Activated naive CD8-positive, alpha-beta T cell treated with anti-CD3 and anti-CD28 coated beads, Interleukin-2, amount 50 U/mL, for 24 hours (primary cell): ENCODE measurements around the gene LRP1B.
"Not testable (repeated sequence)": the region's sequence is repeated elsewhere in the genome, so short reads cannot be mapped to it uniquely, and the experiment has no call there.

Source experiments
- ATAC-seq: fragments of 150-1000 bp; cut with Tn5 transposase; one replicate; pipeline ENCODE4 v1.10.0; 2021
- DNase-seq: peaks from one replicate; pipeline ENCODE4 v3.0.0; 2021
- H3K27ac Mint-ChIP-seq: one replicate; pipeline ENCODE4 v1.8.0; 2021; ENCODE audit warnings: mild to moderate bottlenecking, mixed read lengths
- H3K27me3 Mint-ChIP-seq: one replicate; pipeline ENCODE4 v1.8.0; 2021; ENCODE audit warnings: mixed read lengths
- H3K36me3 Mint-ChIP-seq: one replicate; pipeline ENCODE4 v1.8.0; 2021; ENCODE audit warnings: low read depth, mixed read lengths
- H3K4me1 Mint-ChIP-seq: one replicate; pipeline ENCODE4 v1.8.0; 2021; ENCODE audit warnings: mixed read lengths
- H3K4me3 Mint-ChIP-seq: one replicate; pipeline ENCODE4 v1.8.0; 2021; ENCODE audit warnings: mild to moderate bottlenecking, moderate library complexity, mixed read lengths
- H3K9me3 Mint-ChIP-seq: one replicate; pipeline ENCODE4 v1.8.0; 2021; ENCODE audit warnings: mixed read lengths

LRP1B gene

DNA sequence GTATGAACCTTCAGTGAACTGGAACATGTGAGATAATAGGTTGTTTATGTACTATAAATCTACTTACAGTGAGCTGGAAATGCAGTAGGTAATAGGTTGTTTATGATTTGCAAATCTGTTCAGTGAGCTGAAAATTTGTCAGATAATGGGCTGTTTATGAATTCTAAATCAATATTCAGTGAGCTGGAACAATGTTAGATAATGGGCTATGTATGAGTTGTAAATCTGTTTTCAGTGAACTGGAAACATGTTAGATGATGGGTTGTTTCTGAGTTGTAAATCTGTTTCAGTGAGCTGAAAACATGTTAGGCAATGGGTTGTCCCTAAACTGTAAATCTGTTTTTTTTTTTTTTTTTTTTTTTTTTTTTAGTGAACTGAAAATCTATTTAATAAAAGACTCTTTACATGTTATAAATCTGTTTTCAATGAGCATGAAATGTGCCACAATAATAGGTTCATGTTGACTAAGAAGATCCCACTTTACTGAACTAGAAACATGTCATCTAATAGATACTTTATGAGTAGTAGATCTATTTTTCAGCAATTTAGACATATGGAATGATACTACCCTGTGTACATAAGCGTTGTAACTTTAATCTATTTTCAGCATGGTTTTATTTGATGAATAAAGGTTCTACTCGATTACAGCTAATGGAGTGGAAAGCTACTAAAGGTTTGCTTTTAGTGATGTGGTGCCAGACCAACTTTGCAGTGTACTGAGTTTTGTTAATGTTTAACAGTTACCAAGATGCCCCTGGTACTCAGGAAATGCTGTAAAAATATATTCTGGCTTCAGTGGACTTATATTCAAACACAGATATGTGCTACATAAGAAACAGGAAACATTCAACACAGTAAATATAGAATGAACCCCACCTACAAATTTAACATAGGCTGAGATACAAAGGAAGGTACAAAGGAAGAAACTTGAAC lies 1471.8 kb downstream of the LRP1B start:
- DNase-seq, result no peak
- no peak for ATAC-seq
- Mint-ChIP-seq H3K4me3 (no peak overlapping the region), H3K27me3 (no peaks in the 10 kb centered on the region), H3K4me1 (no peaks in the 10 kb centered on the region), H3K9me3 (no peaks in the 10 kb centered on the region), H3K36me3 (no peaks in the 10 kb centered on the region), H3K27ac (no peak overlapping the region)

DNA sequence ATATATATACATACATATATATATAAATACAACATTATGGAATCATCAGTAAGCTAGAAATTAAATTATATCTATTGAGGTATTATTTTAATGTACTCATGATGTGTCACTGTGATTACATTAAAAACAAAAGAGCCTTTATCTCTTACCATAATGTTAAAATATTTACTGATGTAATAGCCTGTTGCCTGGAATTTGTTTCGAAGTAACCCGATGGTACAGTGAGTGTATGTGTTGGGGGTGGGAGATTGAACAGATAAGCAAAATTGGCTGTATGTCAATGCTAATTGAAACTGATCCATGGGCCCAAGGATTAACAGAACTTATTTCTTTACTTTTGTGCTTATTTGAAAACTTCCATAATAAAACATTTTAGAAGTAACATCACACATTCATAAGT lies 1473.2 kb downstream of the LRP1B start:
- no peak for DNase-seq
- Mint-ChIP-seq H3K27ac (no peak overlapping the region), H3K4me1 (no peaks in the 10 kb centered on the region), H3K9me3 (peaks cover 4% of the 10 kb centered on the region), H3K36me3 (no peaks in the 10 kb centered on the region), H3K27me3 (no peaks in the 10 kb centered on the region), H3K4me3 (no peak overlapping the region)
- no peak for ATAC-seq

DNA sequence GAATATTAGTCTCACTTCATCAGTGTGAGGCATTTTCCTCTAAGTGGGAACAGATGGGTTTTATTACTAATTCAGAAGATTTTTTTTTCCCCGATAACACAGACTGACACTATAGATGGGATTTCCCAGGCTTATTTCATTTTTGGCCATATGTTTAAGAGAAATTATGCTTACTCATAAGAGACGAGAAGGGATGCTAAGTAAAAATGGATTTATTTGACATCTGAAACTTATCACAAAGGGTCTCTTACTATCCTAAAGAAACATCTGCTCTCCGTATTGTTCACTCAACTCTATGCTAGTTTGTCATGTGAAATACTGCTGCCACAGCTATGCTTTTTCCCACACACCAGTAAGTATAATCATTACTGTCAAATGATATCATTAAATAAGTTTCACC lies 1476.3 kb downstream of the LRP1B start:
- H3K27ac Mint-ChIP-seq, result no peak overlapping the region
- ATAC-seq (no peak), DNase-seq (no peak)
- H3K9me3 Mint-ChIP-seq, result peaks cover 5% of the 10 kb centered on the region
- no peaks in the 10 kb centered on the region for H3K36me3 Mint-ChIP-seq
- H3K4me3 Mint-ChIP-seq, result no peak overlapping the region
- no peaks in the 10 kb centered on the region for H3K27me3 Mint-ChIP-seq
- no peaks in the 10 kb centered on the region for H3K4me1 Mint-ChIP-seq

DNA sequence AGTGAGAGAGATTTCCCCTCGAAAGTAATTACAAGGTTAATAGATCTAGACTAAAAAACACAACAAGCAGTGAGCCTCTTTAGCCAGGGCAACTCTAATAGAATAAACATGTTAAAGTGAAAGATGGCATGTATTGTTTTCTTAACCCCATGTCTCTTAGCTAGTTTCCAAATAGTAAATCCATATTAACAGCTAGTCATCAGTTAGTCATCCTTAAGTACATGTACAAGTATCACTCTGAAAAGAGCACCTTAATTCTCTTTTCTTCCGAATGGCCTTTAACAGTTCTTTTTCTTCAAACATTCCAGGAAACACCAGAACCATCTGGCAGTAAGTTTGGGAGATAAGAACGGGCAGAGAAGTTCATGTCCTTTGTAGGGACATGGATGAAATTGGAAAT lies 1480.0 kb downstream of the LRP1B start:
- no peaks in the 10 kb centered on the region for H3K4me1 Mint-ChIP-seq
- no peaks in the 10 kb centered on the region for H3K36me3 Mint-ChIP-seq
- no peak for DNase-seq
- ATAC-seq, result no peak
- no peaks in the 10 kb centered on the region for H3K27me3 Mint-ChIP-seq
- H3K4me3 Mint-ChIP-seq, result no peak overlapping the region
- H3K9me3 Mint-ChIP-seq, result peaks cover 8% of the 10 kb centered on the region
- no peak overlapping the region for H3K27ac Mint-ChIP-seq

DNA sequence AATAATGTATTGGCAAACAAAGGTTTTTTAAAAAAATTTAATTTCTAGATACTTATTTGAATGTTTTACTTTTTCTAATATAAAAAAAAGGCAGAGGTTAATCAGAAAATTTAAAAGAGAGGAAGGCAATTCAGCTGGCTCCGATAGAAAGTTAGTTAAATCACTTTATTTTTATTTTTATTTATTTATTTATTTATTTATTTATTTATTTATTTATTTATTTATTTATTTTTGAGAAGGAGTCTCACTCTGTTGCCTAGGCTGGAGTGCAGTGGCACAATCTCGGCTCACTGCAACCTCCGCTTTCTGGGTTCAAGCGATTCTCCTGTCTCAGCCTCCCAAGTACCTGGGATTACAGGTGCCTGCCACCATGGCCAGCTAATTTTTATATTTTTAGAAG lies 1480.7 kb downstream of the LRP1B start:
- H3K27ac Mint-ChIP-seq, H3K27me3 Mint-ChIP-seq, ATAC-seq, H3K4me1 Mint-ChIP-seq, H3K36me3 Mint-ChIP-seq, DNase-seq, H3K9me3 Mint-ChIP-seq, H3K4me3 Mint-ChIP-seq: not testable (repeated sequence)

DNA sequence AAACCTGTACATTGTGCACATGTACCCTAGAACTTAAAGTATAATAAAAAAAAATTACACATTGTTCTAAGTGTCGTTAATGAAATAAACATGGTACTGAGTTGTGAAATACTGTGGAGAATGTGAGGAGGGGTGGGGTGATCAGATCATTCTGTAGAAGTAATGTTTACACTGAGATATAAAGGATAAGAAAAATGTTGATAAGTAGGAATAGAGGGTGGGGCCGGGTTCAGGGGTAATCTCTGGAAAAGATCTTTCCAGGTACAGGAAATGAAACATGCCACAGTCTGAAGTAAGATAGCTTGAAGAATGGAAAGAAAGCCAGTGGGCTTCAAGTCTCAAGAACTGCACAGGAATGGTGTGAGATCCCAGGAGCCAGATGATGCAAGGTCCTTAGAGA lies 1482.4 kb downstream of the LRP1B start:
- ATAC-seq, result no peak
- H3K27me3 Mint-ChIP-seq, result no peaks in the 10 kb centered on the region
- H3K36me3 Mint-ChIP-seq, result no peaks in the 10 kb centered on the region

DNA sequence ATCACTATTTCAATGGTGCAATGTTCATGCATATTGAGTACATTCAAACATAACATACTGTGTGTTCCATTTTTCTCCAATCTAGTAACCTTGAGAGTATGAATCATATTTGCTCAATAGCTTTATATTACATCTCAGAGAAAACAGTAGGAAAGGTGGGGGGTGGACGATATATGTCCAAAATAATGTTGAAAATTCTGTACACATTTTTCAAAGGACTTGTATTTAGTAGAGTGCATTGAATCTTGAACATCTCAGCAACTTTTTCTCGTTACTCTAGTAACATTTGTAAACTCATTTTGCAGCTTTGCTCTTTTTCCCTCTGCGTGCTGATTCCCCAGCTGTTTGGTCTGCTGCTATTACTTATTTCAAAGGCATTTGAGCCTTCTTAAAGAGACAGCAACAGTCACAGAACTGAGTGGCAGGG lies 1487.0 kb downstream of the LRP1B start:
- ATAC-seq (no peak), DNase-seq (no peak)
- no peak overlapping the region for H3K27ac Mint-ChIP-seq
- H3K4me3 Mint-ChIP-seq, result no peak overlapping the region
- no peaks in the 10 kb centered on the region for H3K4me1 Mint-ChIP-seq
- peaks cover 6% of the 10 kb centered on the region for H3K9me3 Mint-ChIP-seq
- H3K27me3 Mint-ChIP-seq, result no peaks in the 10 kb centered on the region
- no peaks in the 10 kb centered on the region for H3K36me3 Mint-ChIP-seq

More for the DNA sequence above, 1482.4 kb downstream of the LRP1B start:
- no peak overlapping the region for H3K4me3 Mint-ChIP-seq
- H3K27ac Mint-ChIP-seq, result no peak overlapping the region
- no peak for DNase-seq
- H3K4me1 Mint-ChIP-seq, result no peaks in the 10 kb centered on the region
- peaks cover 8% of the 10 kb centered on the region for H3K9me3 Mint-ChIP-seq

DNA sequence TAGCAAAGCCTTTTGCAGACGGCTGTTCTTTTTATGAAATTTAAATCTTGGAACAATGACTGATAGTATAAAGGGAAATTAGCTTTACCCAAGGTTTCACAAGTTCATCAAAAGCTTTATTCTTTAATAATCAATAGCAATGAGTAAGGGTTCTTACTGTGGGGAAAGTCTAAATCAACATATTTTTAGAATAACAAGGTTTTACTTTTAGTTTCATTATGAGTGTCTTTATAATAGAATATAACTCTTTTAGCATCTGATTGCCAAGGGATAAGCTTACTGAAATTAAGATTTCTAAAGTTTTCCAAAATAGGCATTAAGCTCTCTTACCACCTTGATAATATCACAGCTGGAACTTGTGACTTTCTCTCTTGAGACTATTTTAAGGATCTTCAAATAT lies 1489.7 kb downstream of the LRP1B start:
- Mint-ChIP-seq H3K4me3 (no peak overlapping the region), H3K4me1 (no peaks in the 10 kb centered on the region), H3K36me3 (no peaks in the 10 kb centered on the region), H3K27me3 (no peaks in the 10 kb centered on the region), H3K27ac (no peak overlapping the region), H3K9me3 (peaks cover 6% of the 10 kb centered on the region)
- ATAC-seq (no peak), DNase-seq (no peak)

DNA sequence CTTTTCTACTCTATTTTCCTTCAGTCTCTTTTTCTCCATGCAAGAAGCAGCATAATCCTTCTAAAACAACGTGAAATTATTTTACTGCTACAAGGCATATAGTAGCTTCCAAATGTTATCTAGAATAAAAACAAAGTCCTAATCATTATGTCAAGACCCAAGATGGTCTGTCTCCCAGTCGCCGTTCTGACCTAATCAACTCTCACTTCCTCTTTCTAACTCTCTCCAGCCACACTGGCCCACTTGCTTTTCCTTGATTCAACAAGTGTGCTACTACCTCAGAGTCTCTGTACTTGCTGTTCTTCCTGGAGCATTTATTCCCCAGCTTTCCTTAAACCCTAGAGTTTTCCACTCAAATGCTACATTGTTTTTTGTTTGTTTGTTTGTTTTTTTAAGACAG lies 1491.2 kb downstream of the LRP1B start:
- Mint-ChIP-seq H3K27me3 (no peaks in the 10 kb centered on the region), H3K27ac (no peak overlapping the region), H3K36me3 (no peaks in the 10 kb centered on the region), H3K9me3 (peaks cover 6% of the 10 kb centered on the region), H3K4me3 (no peak overlapping the region), H3K4me1 (no peaks in the 10 kb centered on the region)
- DNase-seq (no peak), ATAC-seq (no peak)

DNA sequence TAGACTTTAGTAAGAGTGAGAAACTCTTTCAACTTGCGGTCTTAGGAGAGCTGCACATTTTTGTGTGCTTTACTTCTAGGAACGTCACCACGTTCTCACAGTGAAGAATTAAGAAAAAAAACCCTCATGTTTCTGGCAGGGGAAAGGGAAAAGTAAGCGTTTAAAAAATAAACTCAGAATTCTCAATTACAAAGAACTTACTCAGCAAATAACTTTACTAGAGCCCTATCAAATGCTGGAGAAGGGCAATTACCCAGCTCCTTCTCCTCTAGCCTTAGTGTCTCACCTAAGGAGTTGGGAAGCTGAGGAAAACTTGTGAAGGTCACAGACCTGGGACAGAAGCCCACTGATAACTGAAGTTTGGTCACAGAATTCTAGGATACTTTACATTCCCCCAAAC lies 1500.3 kb downstream of the LRP1B start:
- H3K27ac Mint-ChIP-seq, result no peak overlapping the region
- no peak for DNase-seq
- no peaks in the 10 kb centered on the region for H3K36me3 Mint-ChIP-seq
- no peak for ATAC-seq
- H3K4me3 Mint-ChIP-seq, result no peak overlapping the region
- H3K27me3 Mint-ChIP-seq, result no peaks in the 10 kb centered on the region
- no peaks in the 10 kb centered on the region for H3K4me1 Mint-ChIP-seq
- H3K9me3 Mint-ChIP-seq, result peaks cover 17% of the 10 kb centered on the region

DNA sequence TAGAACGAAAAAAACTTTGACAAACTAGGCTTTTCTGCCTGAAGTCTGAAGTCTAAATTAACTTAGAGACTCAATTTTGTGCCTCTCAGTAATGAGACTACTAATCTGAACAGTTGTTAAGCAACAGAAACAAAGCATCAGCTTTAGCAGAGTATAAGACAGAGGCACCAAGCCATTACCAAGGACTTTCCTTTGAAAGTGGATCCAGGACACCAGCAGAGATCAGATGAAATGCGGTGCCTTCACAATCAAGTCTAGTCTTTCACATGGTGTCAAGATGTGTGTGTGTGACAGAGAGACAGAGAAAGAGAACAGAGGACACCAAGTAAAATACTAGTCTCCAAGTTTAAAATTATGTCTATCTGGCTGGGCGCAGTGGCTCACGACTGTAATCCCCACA lies 1502.9 kb downstream of the LRP1B start:
- Mint-ChIP-seq H3K27me3 (no peaks in the 10 kb centered on the region), H3K4me1 (no peaks in the 10 kb centered on the region), H3K36me3 (no peaks in the 10 kb centered on the region), H3K27ac (no peak overlapping the region), H3K9me3 (peaks cover 26% of the 10 kb centered on the region), H3K4me3 (no peak overlapping the region)
- no peak for ATAC-seq
- no peak for DNase-seq

DNA sequence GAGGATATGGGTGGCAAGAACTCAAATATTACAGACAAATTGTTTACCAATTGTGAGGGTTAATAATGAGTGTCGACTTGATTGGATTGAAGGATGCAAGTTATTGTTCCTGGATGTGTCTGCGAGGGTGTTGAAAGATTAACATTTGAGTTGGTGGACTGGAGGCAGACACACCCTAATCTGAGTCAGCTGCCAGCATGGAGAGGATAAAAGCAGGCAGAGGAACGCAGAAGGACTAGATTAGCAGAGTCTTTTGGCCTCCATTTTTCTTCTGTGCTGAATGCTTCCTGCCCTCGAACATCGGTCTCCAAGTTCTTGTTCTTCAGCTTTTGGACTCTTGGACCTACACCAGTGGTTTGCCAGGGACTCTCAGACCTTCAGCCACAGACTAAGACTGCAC lies 1503.7 kb downstream of the LRP1B start:
- Mint-ChIP-seq H3K27ac (no peak overlapping the region), H3K4me1 (no peaks in the 10 kb centered on the region), H3K36me3 (no peaks in the 10 kb centered on the region), H3K9me3 (peaks cover 26% of the 10 kb centered on the region), H3K27me3 (no peaks in the 10 kb centered on the region), H3K4me3 (no peak overlapping the region)
- DNase-seq (no peak), ATAC-seq (no peak)

DNA sequence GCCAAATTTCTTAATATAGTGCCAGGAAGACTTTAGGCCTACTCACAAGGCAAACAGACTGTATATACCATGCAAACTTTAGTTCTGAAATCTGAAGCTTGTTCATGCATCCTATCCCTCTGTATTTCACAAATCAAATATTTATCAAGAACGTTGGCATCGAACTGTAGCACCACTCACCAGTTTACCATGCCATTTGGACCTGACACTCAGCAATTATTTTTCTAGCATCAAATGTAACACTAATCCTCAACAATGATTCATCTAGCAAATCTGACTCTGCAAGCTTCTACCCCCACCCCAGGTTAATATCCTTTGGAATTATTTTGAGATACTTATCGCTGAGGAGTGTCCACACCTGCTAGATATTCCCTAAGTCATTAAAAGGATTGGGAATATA lies 1506.6 kb downstream of the LRP1B start:
- Mint-ChIP-seq H3K4me1 (no peaks in the 10 kb centered on the region), H3K27me3 (no peaks in the 10 kb centered on the region), H3K9me3 (peaks cover 17% of the 10 kb centered on the region), H3K4me3 (no peak overlapping the region), H3K36me3 (no peaks in the 10 kb centered on the region), H3K27ac (no peak overlapping the region)
- ATAC-seq, result no peak
- no peak for DNase-seq

DNA sequence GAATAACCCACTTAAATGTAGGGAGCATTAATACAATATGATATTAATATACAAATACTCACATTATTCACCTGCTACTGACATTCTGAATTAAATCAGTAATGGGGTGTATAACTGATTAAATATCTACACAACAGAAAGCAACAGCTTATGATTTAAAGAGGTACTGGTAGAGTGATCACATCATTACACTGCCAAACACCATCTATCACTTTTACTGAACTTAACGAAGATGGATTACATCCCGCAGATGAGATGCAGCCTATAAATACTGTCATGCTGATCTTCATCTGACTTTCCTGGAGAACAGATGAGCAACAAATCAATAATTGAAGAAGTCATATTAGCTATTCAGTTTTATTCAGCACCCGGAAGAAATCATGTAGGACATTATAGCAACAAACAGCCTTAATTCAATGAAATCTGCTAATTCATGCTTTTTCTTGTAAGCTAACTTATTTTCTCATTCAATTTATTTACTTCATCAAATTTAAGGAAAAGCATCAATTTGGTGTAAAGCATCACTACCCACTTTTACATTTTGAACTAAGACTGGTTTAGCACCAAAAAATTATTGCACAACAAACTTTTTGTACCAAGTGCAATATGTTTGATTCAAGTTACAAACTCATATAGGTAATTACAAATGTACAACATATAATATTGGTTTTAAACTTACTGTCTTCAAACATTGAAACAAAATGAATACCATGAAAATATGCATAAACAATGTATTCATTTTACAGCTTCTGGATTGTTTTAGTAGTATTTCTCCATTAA lies 1509.0 kb downstream of the LRP1B start:
- H3K9me3 Mint-ChIP-seq, result peaks cover 9% of the 10 kb centered on the region
- no peak overlapping the region for H3K4me3 Mint-ChIP-seq
- H3K27me3 Mint-ChIP-seq, result no peaks in the 10 kb centered on the region
- DNase-seq, result no peak
- ATAC-seq, result no peak
- no peak overlapping the region for H3K27ac Mint-ChIP-seq
- no peaks in the 10 kb centered on the region for H3K4me1 Mint-ChIP-seq
- H3K36me3 Mint-ChIP-seq, result no peaks in the 10 kb centered on the region

DNA sequence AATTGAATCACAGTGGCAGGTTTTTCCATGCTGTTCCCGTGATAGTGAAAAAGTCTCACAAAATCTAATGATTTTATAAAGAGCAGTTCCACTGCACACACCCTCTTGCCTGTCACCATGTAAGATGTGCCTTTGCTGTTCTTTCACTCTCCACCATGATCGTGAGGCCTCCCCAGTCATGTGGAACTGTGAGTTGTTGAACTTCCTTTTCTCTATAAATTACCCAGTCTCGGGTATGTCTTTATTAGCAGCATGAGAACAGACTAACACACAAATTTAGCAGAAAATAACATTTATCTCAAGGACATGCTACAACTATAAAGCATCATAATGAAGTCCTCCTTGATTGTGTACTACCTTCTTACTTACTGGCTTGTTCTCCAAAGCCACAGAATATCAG lies 1526.0 kb downstream of the LRP1B start:
- Mint-ChIP-seq H3K9me3 (peaks cover 4% of the 10 kb centered on the region), H3K4me1 (no peaks in the 10 kb centered on the region), H3K27me3 (no peaks in the 10 kb centered on the region), H3K27ac (no peak overlapping the region), H3K4me3 (no peak overlapping the region), H3K36me3 (no peaks in the 10 kb centered on the region)
- no peak for DNase-seq
- no peak for ATAC-seq
